Lower lobe of right lung (tissue), 2 donors: ENCODE data around the gene IRF3. TPM values are rescaled to one million over a fixed set of nuclear protein-coding genes. Genes with fewer than 3 reads are reported as not detected.

Experiments used
- ATAC-seq, 2 donors: fragments of 200-7000 bp; cut with Tn5 transposase; one replicate each; pipeline ENCODE4 v1.9.1; 2020 to 2022; ENCODE audit warnings: mild to moderate bottlenecking in 2 of 2, moderate library complexity in 2 of 2
- DNase-seq: peaks from one replicate; pipeline ENCODE4 v3.0.0-alpha.2; 2020
- H3K27ac ChIP-seq: fragments of 200-600 bp; one replicate; pipeline ENCODE4 v1.8.0; 2022
- H3K27me3 ChIP-seq: fragments of 200-600 bp; one replicate; pipeline ENCODE4 v1.8.0; 2022; ENCODE audit warnings: low read depth
- H3K36me3 ChIP-seq: fragments of 200-600 bp; one replicate; pipeline ENCODE4 v1.8.0; 2022; ENCODE audit warnings: mild to moderate bottlenecking
- H3K4me1 ChIP-seq: fragments of 200-600 bp; one replicate; pipeline ENCODE4 v1.8.0; 2022
- H3K4me3 ChIP-seq: fragments of 200-600 bp; one replicate; pipeline ENCODE4 v1.8.0; 2022; ENCODE audit warnings: mild to moderate bottlenecking
- H3K9me3 ChIP-seq: fragments of 200-600 bp; one replicate; pipeline ENCODE4 v1.8.0; 2022
- intact Hi-C: fragments of 100-400 bp; cut with DNase I; formaldehyde crosslinking; loops from one replicate; pipeline ENCODE4 v1.11.0; 2022
- total RNA-seq: library from RNA; stranded (reverse); fragmentation: NEBNext Ultra II Directional; extraction: Animal tissue kit (Norgen Biotek cat#: 25700); gene quantifications from one replicate; pipeline ENCODE4 v1.2.1, GENCODE V29; 2021
- TF ChIP-seq, protein P1 (sequence below): fragments of 200-600 bp; IDR thresholded peaks from one replicate; pipeline ENCODE4 v1.8.0; 2022; ENCODE audit warnings: antibody characterized with exemption, mild to moderate bottlenecking
- donor health status: DM: no; HTN: yes; CAD: no; lungs with severe emphysema.

Gene IRF3
- total RNA-seq, 1 donor from 2014 or later = 99.8 TPM

DNA sequence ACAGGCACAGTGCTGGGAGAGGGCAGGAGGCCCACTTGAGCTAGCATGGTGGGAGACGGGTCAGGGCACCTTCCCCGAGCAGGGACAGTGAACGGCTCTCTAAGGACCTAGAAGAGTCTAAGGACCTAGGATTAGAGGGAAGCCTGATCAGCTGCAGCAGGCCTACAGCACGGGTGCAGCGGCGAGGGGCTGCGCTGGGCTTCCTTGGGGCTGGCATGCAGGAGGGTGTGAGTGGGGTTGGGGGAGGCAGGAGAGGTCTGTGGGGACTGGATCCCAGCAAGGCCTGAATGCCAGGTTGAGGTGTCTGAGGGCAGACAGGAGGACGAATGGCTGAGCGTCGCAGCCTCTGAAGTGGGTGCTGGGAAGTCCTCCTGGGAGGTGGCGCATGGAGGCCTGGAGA is 20.1 kb downstream of the IRF3 start:
- Histone ChIP-seq H3K27ac (no peak overlapping the region), H3K4me1 (peaks cover 32% of the 10 kb centered on the region), H3K36me3 (peaks cover 56% of the 10 kb centered on the region), H3K27me3 (no peaks in the 10 kb centered on the region), H3K9me3 (no peaks in the 10 kb centered on the region), H3K4me3 (no peak overlapping the region)
- TF ChIP-seq, protein P1, sequence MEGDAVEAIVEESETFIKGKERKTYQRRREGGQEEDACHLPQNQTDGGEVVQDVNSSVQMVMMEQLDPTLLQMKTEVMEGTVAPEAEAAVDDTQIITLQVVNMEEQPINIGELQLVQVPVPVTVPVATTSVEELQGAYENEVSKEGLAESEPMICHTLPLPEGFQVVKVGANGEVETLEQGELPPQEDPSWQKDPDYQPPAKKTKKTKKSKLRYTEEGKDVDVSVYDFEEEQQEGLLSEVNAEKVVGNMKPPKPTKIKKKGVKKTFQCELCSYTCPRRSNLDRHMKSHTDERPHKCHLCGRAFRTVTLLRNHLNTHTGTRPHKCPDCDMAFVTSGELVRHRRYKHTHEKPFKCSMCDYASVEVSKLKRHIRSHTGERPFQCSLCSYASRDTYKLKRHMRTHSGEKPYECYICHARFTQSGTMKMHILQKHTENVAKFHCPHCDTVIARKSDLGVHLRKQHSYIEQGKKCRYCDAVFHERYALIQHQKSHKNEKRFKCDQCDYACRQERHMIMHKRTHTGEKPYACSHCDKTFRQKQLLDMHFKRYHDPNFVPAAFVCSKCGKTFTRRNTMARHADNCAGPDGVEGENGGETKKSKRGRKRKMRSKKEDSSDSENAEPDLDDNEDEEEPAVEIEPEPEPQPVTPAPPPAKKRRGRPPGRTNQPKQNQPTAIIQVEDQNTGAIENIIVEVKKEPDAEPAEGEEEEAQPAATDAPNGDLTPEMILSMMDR = no peak
- ATAC-seq = no peak
- intact Hi-C loops = no loop called here
- no peak for DNase-seq

DNA sequence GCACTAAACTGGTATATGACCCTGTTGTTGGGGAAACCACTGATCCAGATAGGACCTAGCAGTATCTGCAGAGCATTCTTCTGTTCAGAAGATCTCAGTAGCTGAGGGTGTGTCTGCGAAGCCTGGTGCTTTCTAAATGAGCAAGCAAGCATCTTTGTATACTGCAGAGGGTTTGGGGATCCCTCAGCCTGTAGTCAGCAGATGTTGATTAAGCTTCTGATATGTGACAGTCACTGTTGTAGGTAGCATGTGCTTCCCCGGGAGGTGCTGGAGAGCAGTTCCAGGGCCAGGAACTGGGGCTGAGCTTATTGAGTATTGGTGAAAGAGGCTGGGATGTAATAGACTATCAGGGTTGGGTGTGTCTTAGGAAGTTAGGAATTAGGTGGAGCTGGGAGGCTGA is 22.2 kb downstream of the IRF3 start:
- TF ChIP-seq, protein P1 = no peak
- ATAC-seq (no peak), DNase-seq (no peak)
- intact Hi-C loops = no loop called here
- peaks cover 40% of the 10 kb centered on the region for H3K4me1 ChIP-seq
- H3K9me3 ChIP-seq = no peaks in the 10 kb centered on the region
- H3K27ac ChIP-seq = no peak overlapping the region
- H3K4me3 ChIP-seq = no peak overlapping the region
- peaks cover 35% of the 10 kb centered on the region for H3K36me3 ChIP-seq
- no peaks in the 10 kb centered on the region for H3K27me3 ChIP-seq

DNA sequence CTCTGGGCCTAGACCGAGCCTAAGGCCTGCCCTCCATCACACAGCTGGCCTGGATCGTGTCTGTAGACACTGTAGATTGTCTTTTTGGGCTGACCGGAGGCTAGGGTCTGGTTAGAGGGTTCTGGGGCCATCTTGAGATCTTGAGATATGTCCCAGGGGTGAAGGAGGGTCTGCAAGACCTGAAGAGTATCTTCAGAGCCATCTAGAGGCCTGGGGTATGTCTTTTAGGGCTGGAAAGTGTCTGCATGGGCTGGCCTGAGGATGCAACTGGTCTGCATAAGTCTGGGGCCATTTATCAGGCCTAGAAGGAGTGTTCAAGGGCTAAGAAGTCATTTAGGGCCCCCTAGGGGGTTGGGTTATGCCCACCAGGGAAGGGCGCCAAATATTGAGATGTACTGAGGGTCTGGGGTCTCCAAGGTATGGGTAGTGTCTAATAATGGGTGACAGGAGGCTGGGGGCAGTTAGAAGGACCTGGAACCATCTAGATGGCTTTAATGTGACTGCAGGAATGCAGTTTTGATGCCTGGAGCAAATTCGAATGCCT is 23.1 kb downstream of the IRF3 start:
- Histone ChIP-seq H3K4me1 (peaks cover 44% of the 10 kb centered on the region), H3K9me3 (no peaks in the 10 kb centered on the region), H3K36me3 (peaks cover 26% of the 10 kb centered on the region), H3K27ac (peak overlapping the region; percentile 99), H3K4me3 (peak overlapping the region; percentile 94), H3K27me3 (no peaks in the 10 kb centered on the region)
- intact Hi-C loops = no loop called here
- TF ChIP-seq, protein P1 = no peak
- DNase-seq (no peak), ATAC-seq (no peak)

DNA sequence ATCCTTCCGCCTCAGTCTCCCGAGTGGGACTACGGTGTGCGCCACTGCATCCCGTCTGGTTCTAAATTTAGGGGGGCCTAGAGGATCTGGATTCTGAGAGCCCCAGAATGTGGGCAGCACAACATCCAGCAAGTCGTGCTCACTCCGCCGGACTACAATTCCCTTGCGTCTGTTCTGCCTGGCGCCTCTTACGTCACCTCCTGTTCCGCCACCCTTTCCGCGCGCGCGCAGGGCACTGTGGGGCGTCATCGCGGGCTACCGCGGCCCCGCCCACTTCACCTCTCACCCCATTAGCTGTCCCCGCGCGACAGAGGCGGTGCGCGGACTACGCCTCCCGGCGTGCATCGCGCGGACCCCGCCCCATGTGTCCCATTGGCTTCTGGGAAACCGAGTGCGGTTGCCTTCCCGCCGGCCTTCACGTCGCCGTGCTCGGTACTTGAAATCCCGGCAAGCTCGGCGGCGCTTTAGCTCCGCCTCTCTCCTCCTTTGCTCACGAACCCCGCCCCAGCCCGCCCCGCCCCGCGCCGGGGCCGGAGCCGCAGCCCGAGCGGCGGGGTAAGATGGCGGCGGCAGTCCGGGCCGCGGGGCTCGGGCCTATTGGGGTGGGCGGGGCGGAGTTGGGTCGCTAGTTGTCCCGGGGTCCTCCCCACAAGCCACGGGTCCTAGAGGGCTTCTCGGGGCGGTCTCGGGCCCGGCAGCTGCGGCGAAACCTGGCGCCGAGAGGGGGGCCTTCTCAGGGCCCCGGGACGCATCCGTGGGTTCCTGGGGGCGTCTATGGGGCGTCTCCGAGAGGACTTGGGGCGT is 23.8 kb downstream of the IRF3 start, which contains the start of gene SCAF1:
TSS of gene SCAF1 (plus strand) at position 522 of the 804 bp plus-strand sequence. CDS start 2,818 bp downstream, outside the sequence.
- H3K4me3 ChIP-seq = peak within 1 kb of the TSS; percentile 94
- H3K36me3 ChIP-seq = peaks cover 19% of the 10 kb centered on the region
- DNase-seq = peak; percentile 100
- TF ChIP-seq, protein P1 = no peak
- peaks cover 46% of the 10 kb centered on the region for H3K4me1 ChIP-seq
- peak within 1 kb of the TSS; percentile 99 for H3K27ac ChIP-seq
- peak; percentile 84 to 92 for ATAC-seq
- no peaks in the 10 kb centered on the region for H3K9me3 ChIP-seq
- intact Hi-C loops = no loop called here
- no peaks in the 10 kb centered on the region for H3K27me3 ChIP-seq

DNA sequence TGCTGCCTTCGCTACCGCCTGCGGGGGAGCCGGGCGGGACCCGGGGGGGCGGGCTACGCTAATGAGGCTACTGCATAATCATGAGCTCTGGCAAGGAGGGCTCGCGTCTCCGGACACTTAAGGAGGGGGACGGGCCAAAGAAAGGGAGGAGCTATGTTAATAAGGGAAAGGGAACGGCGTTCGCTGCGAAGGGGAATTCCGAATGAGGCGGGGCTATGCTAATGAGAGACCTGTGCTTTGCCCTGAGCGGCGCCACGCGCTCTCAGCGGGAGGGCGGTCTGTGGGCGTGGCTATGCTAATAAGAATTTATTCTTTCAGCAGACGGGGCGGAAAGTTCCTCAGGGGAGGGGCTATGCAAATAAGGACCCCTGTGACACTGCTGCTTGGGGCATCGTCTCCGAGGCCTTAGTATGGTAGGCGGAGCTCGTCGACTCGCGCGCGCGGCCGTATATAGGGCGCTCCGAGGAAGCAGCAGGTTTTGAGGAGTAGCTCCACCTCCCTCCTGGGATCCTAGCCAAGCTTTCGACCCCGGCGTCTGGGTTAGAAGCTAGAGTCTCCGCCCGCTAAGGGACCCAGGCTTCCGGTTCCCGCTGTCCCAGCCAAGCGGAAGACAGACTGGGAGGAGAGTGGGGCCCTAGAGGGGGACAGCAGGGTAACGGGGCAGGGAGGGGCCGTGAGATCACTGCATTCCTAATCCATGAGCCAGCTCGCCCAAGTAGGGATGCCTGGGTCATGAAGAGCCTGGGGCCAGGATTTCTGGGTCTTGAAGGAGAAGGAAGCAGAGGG is 25.4 kb downstream of the IRF3 start, which contains the start of gene RRAS:
TSS of gene RRAS (minus strand) at position 31 of the 786 bp plus-strand sequence. CDS start 45 bp downstream, outside the sequence.
- ATAC-seq (peak; percentile 79 to 86), DNase-seq (peak; percentile 100)
- Histone ChIP-seq H3K9me3 (no peaks in the 10 kb centered on the region), H3K27me3 (no peaks in the 10 kb centered on the region), H3K36me3 (peaks cover 17% of the 10 kb centered on the region), H3K4me1 (peaks cover 62% of the 10 kb centered on the region), H3K4me3 (peak within 1 kb of the TSS; percentile 94), H3K27ac (peak within 1 kb of the TSS; percentile 99)
- TF ChIP-seq, protein P1 = no peak
- intact Hi-C loops = no loop called here
